Stimulated activated CD8-positive, alpha-beta memory T cell treated with anti-CD3 and anti-CD28 coated beads, Interleukin-7, amount 100 ng/mL, for 4 hours (primary cell): ENCODE measurements around the gene CSF1R.
"Not testable (repeated sequence)": the region's sequence is repeated elsewhere in the genome, so short reads cannot be mapped to it uniquely, and the experiment has no call there.

Experiments used
- DNase-seq, 2 donors: peaks; one replicate each; pipeline ENCODE4 v3.0.0-alpha.2; 2020; ENCODE audit warnings: low read depth in 2 of 2

The CSF1R gene

GRCh38 chr5:150054569-150054968 is 31.8 kb downstream of the CSF1R start:
- DNase-seq = no peak

- DNase-seq = no peak
These were observed 32.5 kb downstream of the CSF1R start for GRCh38 chr5:150053713-150054392.

- DNase-seq = no peak
These were observed 33.2 kb downstream of the CSF1R start for GRCh38 chr5:150052956-150053712.

GRCh38 chr5:150052226-150052955 is 34.0 kb downstream of the CSF1R start:
- no peak for DNase-seq

DNA sequence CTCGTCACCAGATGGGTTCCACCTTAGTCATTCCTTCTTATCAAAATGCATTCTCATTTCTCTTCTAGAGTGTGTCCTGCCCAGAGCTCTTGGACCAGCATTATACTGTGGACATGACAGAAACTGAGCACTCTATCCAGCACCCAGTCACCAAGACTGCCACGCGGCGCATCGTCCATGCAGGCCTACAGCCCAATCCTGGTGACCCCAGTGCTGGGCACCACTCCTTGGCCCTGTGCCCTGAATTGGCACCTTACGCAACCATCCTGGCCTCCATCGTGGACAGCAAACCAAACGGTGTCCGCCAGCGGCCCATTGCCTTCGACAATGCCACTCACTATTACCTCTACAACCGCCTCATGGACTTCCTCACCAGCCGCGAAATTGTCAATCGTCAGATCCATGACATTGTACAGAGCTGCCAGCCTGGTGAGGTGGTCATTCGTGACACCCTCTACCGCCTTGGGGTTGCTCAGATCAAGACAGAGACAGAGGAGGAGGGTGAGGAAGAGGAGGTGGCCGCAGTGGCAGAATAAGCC is 34.6 kb downstream of the CSF1R start:
- no peak for DNase-seq

GRCh38 chr5:150050172-150050811 is 36.1 kb downstream of the CSF1R start:
- not testable (repeated sequence) for DNase-seq

- DNase-seq = no peak
These were observed 40.3 kb downstream of the CSF1R start for GRCh38 chr5:150046031-150046430.

DNA sequence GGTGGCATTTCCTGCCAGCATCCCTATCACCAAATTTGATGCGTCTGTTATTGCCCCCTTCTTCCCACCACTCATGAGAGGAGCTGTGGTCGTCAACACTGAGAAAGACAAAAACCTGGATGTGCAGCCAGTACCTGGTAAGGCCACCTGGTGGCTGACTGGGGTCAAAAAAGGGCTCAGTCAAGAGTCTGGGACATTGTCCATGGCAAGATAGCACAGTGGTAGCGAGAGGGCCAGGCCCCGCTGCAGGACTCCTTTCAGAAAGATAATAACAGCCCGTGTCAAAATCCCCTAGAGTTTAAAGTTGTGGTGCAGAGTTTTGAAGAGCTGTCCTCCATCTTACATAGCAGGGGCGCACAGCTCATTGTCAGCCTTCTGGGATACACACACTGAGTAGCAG is 40.8 kb downstream of the CSF1R start:
- DNase-seq = no peak

- DNase-seq = no peak
These were observed 41.6 kb downstream of the CSF1R start for GRCh38 chr5:150044712-150045111.

DNA sequence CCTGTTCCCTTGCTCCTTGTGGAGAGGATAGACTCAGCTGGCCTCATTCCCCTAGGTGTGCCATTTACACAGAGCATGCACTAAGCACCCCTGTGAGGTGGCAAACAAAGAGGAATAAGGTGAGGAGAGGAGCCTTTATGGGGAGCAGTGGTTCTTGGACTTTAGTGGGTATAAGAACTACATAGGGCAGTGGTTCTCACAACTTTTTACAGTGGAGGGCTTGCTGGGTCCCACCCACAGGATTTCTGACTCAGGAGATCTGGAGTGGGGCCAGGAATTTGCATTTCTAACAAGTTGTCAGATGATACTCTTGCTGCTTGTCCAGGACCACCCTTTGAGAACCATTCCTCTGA is 42.0 kb downstream of the CSF1R start:
- DNase-seq = no peak

DNA sequence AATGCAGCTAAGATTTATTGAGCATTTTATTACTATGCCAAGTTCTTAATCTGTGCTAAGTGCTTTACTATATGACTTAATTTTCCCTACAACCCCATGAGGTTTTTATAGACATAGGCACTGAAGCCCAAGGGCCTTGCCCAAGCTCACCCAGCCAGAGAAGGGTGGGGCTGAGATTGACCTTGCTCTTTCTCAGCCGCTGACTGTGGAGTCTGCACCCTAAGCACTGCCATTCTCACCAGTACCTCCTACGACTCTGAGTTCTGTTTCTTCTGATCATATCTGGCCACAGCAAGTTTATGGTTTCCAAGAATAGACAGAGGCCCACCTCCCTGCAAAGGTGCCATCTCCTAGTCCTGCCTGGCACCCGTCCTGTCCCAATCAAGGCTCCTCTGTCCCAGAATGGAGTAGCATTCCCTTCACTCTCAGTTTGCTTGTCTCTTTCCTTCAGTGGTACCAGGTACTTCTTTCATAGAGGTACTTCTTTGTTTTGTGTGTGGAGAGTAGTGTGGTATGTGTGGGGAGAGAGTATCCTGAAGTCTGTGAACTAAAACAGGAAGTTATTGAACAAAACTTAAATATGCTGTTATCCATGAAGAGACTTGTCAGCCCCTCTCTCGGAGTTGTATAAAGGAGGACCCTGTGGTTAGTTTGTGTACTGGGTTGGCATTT is 42.6 kb downstream of the CSF1R start:
- no peak for DNase-seq

GRCh38 chr5:150042459-150042858 is 43.9 kb downstream of the CSF1R start:
- no peak for DNase-seq

GRCh38 chr5:150038547-150038946 is 47.8 kb downstream of the CSF1R start:
- DNase-seq = no peak

DNA sequence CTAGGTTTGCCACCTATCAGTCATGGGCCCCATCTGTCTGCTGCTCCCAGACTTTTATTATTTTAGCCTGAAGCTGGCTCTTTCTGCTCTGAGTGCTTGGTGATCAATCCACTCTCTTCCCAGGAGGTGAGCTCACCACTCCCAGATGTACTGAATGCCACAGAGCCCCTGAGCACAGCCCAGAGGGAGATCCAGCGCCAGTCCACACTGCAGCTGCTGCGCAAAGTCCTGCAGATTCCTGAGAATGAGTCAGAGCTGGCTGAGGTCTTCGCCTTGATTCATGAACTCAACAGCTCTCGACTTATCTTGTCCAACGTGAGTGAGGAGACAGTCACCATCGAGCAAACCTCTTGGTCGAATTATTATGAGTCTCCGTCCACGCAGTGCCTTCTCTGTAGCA is 49.8 kb downstream of the CSF1R start:
- no peak for DNase-seq

DNA sequence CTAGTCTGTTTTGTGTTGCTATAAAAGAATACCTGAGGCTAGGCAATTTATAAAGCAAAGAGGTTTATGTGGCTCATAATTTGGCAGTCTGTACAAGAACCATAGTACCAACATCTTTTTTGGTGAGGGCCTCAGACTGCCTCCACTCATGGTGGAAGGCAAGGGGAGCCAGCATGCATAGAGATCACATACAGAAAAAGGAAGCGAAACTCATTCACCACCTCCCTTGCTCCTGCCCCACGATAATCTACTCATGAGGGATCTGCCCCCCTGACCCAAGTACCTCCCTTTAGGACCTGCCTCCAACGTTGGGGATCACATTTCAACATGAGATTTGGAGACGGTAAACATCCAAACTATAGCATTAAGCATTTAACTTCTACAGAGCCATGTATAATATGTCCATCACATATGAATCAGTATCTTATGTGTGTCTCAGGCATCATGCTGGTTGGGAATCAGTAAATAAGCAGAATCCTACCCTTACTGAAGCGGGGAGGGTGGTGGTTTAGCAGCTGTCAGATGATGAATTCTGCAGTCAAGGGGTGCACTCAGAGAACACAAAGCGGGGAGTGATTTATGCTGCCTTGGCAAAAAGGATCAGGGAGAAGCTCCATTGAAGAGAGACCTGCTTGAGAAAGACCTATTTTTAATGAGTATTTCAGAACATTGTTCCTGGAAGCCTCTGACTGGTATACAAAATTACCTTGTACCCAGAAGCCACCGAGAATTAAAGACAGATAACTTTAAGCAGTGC is 51.0 kb downstream of the CSF1R start:
- DNase-seq = no peak

- DNase-seq = no peak
These were observed 51.7 kb downstream of the CSF1R start for GRCh38 chr5:150034662-150035061.

- DNase-seq = no peak
These were observed 53.0 kb downstream of the CSF1R start for GRCh38 chr5:150033334-150033733.

DNA sequence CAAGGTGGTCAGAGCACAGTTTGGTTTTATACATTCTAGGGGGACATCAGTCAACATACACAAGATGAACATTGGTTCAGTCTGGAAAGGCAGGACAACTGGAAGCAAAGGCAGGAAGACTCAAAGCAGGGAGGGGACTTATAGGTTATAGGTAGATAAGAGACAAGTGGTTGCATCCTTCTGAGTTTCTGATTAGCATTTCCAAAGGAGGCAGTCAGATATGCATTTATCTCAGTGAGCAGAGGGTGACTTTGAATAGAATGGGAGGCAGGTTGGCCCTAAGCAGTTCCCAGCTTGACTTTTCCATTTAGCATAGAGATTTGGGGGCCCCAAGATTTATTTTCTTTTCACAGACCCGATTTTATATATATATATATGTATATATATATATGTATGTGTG is 58.3 kb downstream of the CSF1R start:
- not testable (repeated sequence) for DNase-seq

DNA sequence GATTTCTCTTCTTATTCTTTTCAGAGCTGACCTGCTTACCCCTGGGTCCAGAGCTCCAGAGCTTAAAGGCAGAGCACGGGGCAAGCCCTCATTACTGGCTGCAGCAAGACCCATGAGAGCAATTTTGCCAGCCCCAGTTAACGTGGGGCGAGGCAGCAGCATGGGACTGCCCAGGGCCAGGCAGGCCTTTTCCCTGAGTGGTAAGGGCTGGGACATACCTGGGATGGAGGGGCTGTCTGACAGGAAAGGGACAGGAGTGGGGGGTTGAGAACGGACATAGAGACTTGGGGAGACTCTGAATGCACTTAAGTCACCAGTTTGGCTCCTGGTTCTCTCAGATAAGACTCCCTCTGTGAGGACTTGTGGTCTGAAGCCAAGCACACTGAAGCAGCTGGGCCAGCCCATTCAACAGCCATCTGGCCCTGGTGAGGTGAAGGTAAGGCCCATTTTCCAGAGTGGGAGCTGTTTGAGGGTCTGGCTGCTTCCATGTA is 59.6 kb downstream of the CSF1R start:
- DNase-seq = no peak

DNA sequence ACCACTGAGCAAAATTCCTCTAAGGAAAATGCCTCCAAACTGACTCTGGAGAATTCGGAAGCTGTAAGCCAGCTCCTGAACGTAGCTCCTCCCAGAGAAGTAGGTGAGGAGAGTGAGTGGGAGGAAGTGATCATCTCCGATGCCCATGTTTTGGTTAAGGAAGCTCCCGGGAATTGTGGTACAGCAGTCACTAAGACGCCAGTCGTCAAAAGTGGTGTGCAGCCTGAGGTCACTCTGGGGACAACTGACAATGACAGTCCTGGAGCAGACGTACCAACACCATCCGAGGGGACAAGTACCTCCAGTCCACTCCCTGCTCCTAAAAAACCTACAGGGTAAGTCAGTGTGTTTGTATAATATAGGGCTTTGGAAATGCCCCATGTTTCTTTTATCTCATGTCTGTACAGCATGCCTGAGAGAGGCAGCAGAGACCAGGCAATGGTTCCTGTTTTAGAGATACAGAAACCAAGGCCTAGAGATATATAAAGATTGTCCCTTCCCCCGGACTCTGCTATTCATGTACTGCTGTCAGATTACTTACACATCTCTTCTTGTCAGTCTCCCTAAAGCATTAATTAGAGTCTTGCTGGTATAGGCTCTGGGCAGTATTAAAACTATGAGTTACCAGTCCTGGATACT is 61.9 kb downstream of the CSF1R start:
- DNase-seq = no peak
